GM18867 (cell line): ENCODE measurements around the gene ASAH2.
"Not testable (repeated sequence)": the region's sequence is repeated elsewhere in the genome, so short reads cannot be mapped to it uniquely, and the experiment has no call there.

Experiments
- ATAC-seq: cut with Tn5 transposase; IDR thresholded peaks from one replicate; pipeline ENCODE4 v1.9.1; 2021; ENCODE audit warnings: mild to moderate bottlenecking, moderate library complexity; ENCODE audit not compliant: unreplicated experiment

Gene ASAH2

GRCh38 chr10:50251394-50251793, at the start of gene ASAH2:
Gene ASAH2, minus strand, starts transcription at chr10:50251516. Its CDS starts 2,906 bp downstream, at chr10:50248610.
- no peak for ATAC-seq

- ATAC-seq: no peak
Measured at GRCh38 chr10:50299948-50300669, 48.8 kb upstream of the ASAH2 start.

DNA sequence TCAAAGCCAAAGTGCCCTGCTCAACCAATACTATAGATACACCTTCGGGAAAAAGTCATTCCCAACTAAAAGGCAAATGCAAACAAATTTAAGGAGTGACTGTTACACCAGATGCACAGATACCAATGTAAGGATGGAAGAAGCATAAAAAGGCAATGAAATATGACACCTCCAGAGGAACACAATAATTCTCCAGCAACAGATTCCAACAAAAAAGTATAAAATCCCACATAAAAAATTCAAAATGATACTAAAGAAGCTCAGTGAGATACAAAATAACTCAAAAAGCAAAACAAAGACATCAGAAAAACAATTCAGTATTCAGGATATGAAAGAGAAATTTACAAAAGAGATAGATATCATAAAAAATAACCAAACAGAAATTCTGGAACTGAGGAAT, 44.1 kb upstream of the ASAH2 start:
- ATAC-seq: no peak

- ATAC-seq: no peak
Measured at GRCh38 chr10:50294582-50294981, 43.3 kb upstream of the ASAH2 start.

DNA sequence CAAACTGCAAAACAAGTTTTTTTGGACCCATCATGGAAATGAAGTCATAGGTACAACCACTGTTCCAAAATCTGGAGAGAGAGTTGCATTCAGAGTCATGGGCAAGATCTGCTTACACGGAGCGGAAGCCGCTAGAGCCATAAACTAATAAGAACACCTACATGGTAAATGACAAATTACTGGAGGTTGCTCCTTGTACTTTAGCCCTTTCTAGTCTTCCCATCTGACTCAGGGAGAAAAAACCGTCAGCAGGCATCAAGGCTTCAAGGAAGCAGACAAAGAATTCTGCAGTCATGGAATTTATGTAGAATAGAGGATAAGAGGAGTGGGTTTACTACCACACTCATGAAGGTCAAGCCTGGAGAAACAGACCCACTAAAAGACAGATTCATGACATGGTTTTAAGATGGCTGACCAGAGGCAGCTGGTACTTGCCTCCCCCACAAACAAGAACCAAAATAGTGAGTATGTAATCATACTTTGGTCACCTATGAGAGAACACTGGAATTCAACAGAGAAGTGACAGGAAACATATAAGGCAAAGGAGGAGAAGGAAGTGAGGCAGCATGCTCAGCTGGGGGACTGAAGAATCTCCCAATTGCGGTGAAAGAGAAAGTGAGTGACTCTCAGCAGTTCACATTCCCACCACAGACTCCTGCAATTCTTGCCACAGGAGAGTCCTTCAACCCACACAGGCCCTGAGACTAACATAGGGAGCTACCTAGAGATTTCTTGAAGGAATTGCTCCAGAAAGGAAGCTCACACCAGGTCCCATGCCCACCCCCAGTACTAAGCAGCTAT, 42.4 kb upstream of the ASAH2 start:
- no peak for ATAC-seq

DNA sequence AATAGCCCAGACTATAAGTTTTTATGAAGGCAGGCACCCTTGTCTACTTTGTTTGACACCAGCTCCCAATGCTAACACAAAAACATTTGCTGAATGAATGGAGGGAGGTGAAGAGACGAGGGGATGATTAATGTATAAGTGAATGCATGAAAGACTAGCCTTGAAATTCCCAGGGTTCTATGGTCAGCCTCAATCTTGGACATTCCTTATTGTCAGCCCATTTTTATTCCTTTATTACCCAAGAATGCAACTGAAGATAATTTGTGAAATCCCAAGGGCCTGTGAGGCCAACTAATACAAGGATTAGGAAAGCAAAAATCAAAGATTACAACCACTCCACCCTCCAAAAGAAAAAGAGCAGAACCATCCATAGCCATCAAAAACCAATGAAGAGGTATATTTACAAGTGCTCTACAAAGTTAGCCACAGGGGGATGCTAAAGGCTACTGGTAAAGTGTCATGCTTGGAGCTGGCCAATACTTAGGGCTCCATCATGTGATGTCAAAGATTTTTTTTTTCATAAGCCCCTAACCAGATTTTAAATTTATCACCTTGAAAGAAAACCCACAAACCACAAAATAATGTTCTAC, 40.0 kb upstream of the ASAH2 start:
- no peak for ATAC-seq

DNA sequence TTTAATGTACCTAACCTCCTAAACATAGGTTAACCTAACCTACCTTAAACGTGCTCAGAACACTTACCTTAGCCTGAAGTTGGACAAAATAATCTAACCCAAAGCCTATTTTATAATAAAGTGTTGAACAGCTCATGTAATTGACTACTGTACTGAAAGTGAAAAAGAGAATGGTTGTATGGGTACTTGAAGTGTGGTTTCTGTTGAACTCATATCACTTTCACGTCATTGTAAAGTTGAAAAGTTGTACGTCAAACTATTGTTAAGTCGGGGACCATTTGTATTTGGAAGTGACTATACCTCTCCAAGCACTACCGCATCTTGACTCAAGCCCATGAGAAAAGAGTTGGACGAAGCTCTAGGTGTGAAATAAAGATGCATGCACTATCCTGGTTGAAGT, 37.9 kb upstream of the ASAH2 start:
- ATAC-seq: no peak

DNA sequence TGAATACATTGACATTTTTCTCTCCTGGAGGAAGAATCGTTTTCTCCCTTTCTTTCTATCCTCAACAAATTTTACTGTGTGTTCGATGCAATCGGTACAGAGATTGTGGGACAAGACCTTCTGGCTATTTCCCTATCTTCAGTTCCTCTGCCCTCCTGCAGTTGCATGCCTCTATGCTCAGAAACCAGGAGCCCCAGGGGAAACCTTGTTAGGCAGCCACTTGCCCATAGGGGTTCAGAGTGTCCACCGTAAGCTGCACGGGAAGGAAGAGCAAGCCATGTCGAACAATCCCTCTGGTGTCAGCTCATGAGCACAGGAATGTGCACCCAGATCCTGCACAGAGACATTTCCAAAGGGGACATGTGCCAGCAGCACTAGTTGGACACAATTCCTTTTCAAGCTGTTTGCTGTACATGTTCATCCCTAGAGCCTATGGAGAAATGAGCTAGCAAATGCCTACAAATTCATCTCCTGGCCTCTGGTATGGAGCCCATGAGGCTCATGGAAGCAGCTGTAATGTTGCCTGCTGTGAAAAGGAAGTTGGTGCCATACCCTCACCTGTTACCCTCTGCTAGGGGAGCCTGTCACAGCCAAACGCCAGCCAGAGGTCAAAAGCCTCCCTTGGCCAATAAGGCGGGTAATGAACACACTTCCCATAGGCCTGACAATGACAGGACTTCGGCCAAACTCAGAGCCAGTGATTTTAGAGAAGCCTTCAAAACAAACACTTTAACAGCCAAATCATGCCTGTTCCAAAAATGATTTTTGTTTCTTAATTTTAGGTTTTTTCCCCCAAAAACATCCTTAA, 35.9 kb upstream of the ASAH2 start:
- ATAC-seq: no peak

GRCh38 chr10:50286517-50286916, 35.2 kb upstream of the ASAH2 start:
- no peak for ATAC-seq

GRCh38 chr10:50281967-50282522, 30.7 kb upstream of the ASAH2 start:
- ATAC-seq: no peak

DNA sequence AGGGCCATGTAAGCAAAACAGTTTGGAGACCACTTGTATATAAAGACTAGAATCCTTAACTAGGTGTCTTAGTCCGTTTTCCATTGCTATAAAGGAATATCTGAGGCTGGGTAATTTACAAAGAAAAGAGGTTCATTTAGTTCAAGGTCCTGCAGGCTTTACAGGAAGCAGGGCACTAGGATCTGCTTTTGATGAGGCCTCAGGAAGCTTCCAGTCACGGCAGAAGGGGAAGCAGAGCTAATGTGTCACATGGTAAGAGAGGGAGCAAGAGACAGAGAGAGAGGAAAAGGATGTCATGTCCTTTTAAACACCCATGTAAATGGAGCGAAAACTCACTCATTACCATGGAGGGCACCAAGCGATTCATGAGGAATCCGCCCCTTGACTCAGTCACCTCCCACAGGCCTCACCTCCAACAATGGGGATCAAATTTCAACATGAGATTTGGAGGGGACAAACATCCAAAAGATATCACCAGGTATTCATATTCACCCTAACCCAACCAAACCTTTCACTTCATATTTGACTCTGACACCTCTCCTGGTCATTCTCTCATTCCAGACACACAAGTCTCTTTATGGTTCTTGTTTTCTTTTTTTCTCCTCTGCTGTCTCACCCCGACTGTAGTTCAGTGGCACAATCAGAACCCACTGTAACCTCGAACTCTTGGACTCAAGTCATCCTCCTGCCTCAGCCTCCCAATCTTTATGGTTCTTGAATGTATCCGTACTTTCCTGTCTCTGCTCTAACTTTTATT, 30.1 kb upstream of the ASAH2 start:
- ATAC-seq: no peak

- ATAC-seq: no peak
Measured at GRCh38 chr10:50280049-50280841, 28.9 kb upstream of the ASAH2 start.

GRCh38 chr10:50279489-50279888, 28.2 kb upstream of the ASAH2 start:
- ATAC-seq: no peak

GRCh38 chr10:50275650-50276235, 24.4 kb upstream of the ASAH2 start:
- peak; percentile 60 for ATAC-seq

- no peak for ATAC-seq
Measured at GRCh38 chr10:50272531-50272930, 21.2 kb upstream of the ASAH2 start.

DNA sequence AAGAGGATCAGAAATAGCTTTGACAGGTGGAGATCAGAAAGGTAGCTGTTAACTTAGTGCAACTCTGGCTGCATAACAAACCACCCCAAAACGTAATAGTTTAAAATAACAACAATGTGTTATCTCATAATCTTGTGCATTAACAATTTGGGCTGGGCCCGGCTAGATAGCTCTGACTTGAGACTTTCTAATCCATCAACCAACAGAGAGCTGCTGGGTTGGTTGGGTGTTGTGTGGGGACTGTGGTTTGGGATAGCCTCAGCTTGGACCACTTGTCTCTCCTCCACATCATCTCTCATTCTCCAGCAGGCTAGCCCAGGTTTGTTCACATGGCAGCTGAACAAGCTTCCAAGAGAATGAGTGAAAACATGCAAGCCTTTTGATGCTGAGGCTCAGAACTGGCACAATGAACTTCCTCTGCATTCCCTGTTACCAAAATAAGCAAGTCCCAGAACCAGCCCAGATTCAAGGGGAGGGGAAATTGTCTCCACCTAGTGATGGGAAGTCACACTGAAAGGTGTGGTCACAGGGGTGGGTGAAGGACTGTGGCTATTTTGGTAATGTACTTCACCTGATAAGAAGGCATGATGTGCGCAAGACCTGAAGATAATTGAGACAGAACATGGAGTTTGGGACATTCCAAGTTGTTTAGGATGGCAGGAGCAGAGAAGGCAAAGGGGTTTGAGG, 20.4 kb upstream of the ASAH2 start:
- ATAC-seq: no peak

GRCh38 chr10:50267877-50268276, 16.6 kb upstream of the ASAH2 start:
- not testable (repeated sequence) for ATAC-seq

DNA sequence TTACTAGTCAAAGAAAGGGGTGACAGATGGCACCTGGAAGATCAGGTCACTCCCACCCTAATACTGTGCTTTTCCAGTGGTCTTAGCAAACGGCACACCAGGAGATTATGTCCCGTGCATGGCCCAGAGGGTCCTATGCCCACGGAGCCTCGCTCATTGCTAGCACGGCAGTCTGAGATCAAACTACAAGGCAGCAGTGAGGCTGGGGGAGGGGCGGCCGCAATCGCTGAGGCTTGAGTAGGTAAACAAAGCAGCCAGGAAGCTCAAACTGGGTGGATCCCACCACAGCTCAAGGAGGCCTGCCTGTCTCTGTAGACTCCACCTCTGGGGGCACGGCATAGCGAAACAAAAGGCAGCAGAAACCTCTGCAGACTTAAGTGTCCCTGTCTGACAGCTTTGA, 11.3 kb upstream of the ASAH2 start:
- not testable (repeated sequence) for ATAC-seq
